Activated T-helper 1 cell treated with anti-CD3 and anti-CD28 coated beads, Interleukin-12 subunit alpha, Interleukin-12 subunit beta, Interleukin-2, Interleukin-4 antibody, amounts not matched to agents 30 ng/mL and 10 ng/mL and 1 ng/mL, durations not matched to agents 14 hours and 24 hours and 36 hours (primary cell): ENCODE data around the gene PSMB11. TPM values are rescaled to one million over a fixed set of nuclear protein-coding genes. Genes with fewer than 3 reads are reported as not detected.
A peak's percentile ranks its signal among the peaks of the same experiment; 100 is the strongest.

Source experiments
- DNase-seq: peaks from one replicate; pipeline ENCODE4 v3.0.0; 2021; ENCODE audit warnings: low spot score
- H3K27ac Mint-ChIP-seq: one replicate; pipeline ENCODE4 v1.8.0; 2021; ENCODE audit warnings: mild to moderate bottlenecking, mixed read lengths
- H3K27me3 Mint-ChIP-seq: one replicate; pipeline ENCODE4 v1.8.0; 2022; ENCODE audit warnings: mild to moderate bottlenecking, moderate library complexity, mixed read lengths; ENCODE audit not compliant: insufficient read depth
- H3K36me3 Mint-ChIP-seq: one replicate; pipeline ENCODE4 v1.8.0; 2021; ENCODE audit warnings: low read depth, mixed read lengths
- H3K4me1 Mint-ChIP-seq: one replicate; pipeline ENCODE4 v1.8.0; 2021; ENCODE audit warnings: low read depth, mixed read lengths
- H3K4me3 Mint-ChIP-seq: one replicate; pipeline ENCODE4 v1.8.0; 2021; ENCODE audit warnings: mild to moderate bottlenecking, moderate library complexity, mixed read lengths
- H3K9me3 Mint-ChIP-seq: one replicate; pipeline ENCODE4 v1.8.0; 2021; ENCODE audit warnings: mixed read lengths
- intact Hi-C: fragments of 100-400 bp; cut with micrococcal nuclease; formaldehyde crosslinking; loops from one replicate; pipeline ENCODE4 v1.15.1; 2024
- total RNA-seq: library from RNA; stranded (reverse); gene quantifications from 2 replicates; pipeline ENCODE4 v1.2.3, GENCODE V29; 2022

The PSMB11 gene
- total RNA-seq, 1 donor from 2014 or later: not detected

DNA sequence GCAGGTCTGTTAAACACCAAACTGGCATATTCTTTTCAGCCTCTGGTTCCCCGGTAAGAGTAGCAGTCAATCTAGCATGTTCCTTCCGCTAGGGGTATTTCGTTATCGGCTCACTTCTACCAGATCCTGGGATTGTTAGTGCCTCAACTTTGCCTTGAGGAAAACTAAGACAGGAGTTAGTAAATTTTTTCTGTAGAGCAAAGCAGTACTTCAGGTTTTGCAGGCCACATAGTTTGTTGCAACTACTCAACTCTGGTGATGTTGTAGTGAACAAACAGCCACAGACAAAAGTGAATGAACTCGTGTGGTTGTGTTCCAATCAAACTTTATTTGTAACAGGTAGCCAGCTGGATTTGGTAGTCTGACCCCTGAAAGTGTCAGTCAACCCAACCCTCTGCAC, 21.6 kb downstream of the PSMB11 start:
- H3K36me3 Mint-ChIP-seq: peaks cover 55% of the 10 kb centered on the region
- H3K4me1 Mint-ChIP-seq: peaks cover 10% of the 10 kb centered on the region
- H3K27me3 Mint-ChIP-seq: no peaks in the 10 kb centered on the region
- no peak overlapping the region for H3K4me3 Mint-ChIP-seq
- peak overlapping the region; percentile 42 for H3K27ac Mint-ChIP-seq
- intact Hi-C loops: no loop called here
- H3K9me3 Mint-ChIP-seq: no peaks in the 10 kb centered on the region
- no peak for DNase-seq

DNA sequence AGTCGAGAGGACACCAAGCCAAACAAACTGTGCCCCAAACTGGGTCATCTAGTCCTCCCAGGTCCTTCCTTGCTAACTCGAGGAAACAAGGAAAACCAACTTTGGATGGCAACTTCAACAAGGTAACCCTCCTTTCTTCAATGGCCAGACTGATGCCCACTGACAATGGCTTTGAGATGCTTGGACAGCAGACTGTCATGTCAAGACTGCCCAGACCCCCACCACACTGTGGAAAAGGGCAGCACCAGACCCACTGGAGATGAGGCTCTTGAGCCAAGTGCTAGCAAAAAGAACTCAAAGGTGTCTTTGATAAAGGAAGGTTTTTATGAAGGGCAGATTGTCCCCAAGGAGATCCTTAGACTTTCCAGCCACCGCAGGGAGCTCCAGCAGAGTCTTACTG, 24.4 kb downstream of the PSMB11 start:
- H3K4me1 Mint-ChIP-seq: peaks cover 25% of the 10 kb centered on the region
- H3K27ac Mint-ChIP-seq: no peak overlapping the region
- DNase-seq: no peak
- peaks cover 50% of the 10 kb centered on the region for H3K36me3 Mint-ChIP-seq
- H3K9me3 Mint-ChIP-seq: no peaks in the 10 kb centered on the region
- no peak overlapping the region for H3K4me3 Mint-ChIP-seq
- H3K27me3 Mint-ChIP-seq: no peaks in the 10 kb centered on the region
- intact Hi-C loops: no loop called here

DNA sequence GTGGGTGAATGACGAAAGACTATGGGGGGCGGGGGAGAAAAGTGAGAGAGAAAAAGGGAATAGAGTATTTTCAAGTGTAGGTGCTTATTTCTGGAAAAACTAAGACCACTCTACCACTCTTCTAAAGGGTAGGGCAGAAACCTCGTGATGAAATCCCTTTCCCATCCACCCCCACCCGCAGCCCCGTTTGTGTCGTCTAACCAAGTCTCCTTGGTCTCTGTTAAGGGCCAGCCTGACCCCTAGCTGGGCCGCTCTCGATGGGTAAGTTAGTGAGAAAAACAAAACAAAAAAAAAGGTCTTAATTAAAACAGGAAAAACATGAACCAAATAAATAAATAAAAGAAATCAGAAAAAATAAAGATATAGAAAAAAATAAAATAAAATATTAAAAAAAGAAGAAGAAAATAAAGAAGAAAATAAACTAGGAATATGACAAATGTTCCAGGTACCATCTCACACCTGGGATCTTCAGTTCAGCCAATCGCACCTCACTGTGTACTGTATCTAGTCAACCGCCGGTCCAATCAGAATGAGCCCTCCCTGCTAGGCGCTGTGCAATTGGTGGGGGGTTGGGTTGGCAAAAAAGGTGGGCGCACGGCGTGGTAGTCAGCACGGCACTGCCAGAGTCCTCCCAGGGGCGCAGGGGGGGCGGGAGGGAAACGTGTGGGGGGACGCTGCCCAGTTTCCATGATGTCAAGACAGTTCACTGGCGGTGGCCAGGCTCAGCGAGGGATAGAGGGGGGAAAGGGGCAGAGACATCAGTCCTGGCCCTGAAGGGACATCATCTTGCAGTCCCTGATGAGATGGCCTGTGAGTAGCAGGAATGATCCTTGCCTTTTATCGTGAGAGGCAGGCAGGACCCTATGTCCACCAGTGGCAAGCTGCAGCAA, 25.1 kb downstream of the PSMB11 start:
- Mint-ChIP-seq H3K4me1 (peaks cover 32% of the 10 kb centered on the region), H3K27ac (no peak overlapping the region), H3K27me3 (no peaks in the 10 kb centered on the region), H3K4me3 (no peak overlapping the region), H3K36me3 (peaks cover 55% of the 10 kb centered on the region), H3K9me3 (no peaks in the 10 kb centered on the region)
- intact Hi-C loops: no loop called here
- DNase-seq: no peak

DNA sequence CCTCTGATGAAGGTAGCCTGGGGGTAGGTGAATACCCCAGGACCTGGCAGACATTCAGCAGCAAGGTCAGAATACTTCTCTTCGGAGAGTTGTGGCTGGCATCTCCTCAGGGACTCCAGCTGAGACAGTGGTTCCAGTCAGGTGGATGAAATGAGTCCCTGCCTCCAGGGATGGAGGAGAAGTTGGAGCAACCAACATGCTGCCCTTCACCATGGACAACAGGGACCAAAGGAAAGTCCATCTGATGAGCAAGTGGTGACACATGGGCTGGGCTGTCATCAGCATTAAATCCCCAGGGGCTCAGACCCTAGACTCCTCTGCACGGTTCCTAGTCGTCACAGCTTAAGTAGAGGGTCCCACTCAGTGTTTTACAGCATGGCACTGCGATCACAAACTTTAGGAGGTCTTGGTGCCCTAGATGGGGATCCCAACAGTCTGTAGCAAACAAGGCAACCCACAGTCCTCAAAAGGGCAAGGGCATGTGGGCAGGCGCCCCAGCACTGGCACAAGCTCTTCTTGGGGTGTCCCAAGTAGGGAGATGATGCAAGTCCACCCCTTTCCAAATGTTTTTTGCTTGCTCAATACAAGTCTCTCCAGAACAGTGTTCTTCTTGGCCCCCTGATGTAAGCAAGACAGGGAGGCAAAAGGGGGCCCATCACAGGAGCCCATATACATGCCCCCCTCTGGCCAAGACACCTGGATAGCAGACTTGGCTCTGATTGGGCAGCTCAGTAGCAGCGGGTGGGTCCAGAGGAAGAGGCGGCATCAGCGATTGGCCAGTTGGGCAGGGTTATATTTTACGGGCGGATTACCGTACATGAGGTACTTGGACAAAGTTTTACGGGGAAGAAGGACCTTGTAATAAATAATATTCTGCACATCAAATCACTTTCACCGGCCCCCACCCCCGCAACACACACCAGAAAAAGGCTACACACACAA, 26.1 kb downstream of the PSMB11 start:
- H3K36me3 Mint-ChIP-seq: peaks cover 50% of the 10 kb centered on the region
- DNase-seq: no peak
- no peaks in the 10 kb centered on the region for H3K9me3 Mint-ChIP-seq
- no peak overlapping the region for H3K4me3 Mint-ChIP-seq
- peak overlapping the region; percentile 53 for H3K27ac Mint-ChIP-seq
- H3K27me3 Mint-ChIP-seq: no peaks in the 10 kb centered on the region
- intact Hi-C loops: loop anchor here (2.0 kb wide), 1 partner anchor 119 kb away; no protein-coding TSS in a partner anchor
- H3K4me1 Mint-ChIP-seq: peaks cover 42% of the 10 kb centered on the region

DNA sequence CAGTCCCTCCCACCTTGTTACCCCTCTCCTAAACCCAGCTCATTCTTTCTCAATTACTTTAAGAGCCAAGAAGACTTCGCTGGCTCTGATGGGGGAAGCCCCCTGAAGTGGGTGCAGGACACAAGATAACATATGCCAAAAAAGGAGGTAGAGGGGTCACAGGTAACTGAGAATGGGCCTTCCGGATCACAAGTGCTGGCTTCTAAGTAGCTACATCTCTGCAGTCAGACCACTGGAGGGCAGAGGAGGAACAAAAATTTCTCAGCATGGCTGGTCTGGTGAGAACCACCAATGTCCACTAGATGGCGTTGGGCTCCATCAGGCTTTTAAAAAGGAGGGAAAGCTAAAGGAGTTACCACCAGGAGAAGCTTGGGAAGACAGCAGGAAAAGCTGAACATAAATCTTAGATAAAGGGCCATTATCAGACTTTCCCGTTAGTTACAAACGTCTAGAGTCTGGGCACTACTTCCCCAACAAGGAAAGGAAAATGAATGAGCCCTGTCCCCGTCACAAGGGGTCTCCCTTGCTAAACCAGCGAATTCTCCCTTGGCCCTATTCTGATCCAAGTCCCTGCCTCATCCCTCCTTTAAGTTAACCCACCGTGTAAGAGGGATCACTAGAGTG, 26.9 kb downstream of the PSMB11 start:
- DNase-seq: peak; percentile 65
- Mint-ChIP-seq H3K27ac (peak overlapping the region; percentile 53), H3K4me3 (peak overlapping the region; percentile 74), H3K36me3 (peaks cover 43% of the 10 kb centered on the region), H3K4me1 (peaks cover 42% of the 10 kb centered on the region), H3K9me3 (no peaks in the 10 kb centered on the region), H3K27me3 (no peaks in the 10 kb centered on the region)
- intact Hi-C loops: loop anchor here (1.0 to 2.0 kb wide), 3 partner anchors 118 to 232 kb away; partner anchors contain the start of gene PRMT5

DNA sequence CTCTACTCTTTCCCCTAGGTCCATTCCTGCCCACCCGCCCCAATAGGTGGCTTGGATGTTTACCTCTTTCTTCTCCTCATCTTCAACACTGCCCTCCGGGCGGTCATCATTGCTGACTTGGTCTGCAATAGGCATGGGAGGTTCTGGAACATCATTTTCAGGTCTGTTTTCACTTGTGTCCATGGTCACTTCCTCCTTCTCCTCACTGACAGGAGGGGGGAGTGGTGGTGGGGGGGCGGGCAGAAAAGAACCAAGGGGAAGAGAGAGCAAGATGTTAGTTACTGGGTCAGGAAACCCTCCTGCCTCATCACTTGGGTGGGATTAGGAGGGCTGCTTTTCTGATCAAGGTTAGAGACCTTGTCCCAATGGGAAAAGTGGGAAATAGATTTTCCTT, 27.4 kb downstream of the PSMB11 start:
- peak overlapping the region; percentile 74 for H3K4me3 Mint-ChIP-seq
- H3K27me3 Mint-ChIP-seq: no peaks in the 10 kb centered on the region
- no peaks in the 10 kb centered on the region for H3K9me3 Mint-ChIP-seq
- H3K27ac Mint-ChIP-seq: no peak overlapping the region
- intact Hi-C loops: loop anchor here (1.0 to 2.0 kb wide), 3 partner anchors 117 to 232 kb away; partner anchors contain the start of gene PRMT5
- H3K36me3 Mint-ChIP-seq: peaks cover 39% of the 10 kb centered on the region
- DNase-seq: no peak
- peaks cover 42% of the 10 kb centered on the region for H3K4me1 Mint-ChIP-seq

DNA sequence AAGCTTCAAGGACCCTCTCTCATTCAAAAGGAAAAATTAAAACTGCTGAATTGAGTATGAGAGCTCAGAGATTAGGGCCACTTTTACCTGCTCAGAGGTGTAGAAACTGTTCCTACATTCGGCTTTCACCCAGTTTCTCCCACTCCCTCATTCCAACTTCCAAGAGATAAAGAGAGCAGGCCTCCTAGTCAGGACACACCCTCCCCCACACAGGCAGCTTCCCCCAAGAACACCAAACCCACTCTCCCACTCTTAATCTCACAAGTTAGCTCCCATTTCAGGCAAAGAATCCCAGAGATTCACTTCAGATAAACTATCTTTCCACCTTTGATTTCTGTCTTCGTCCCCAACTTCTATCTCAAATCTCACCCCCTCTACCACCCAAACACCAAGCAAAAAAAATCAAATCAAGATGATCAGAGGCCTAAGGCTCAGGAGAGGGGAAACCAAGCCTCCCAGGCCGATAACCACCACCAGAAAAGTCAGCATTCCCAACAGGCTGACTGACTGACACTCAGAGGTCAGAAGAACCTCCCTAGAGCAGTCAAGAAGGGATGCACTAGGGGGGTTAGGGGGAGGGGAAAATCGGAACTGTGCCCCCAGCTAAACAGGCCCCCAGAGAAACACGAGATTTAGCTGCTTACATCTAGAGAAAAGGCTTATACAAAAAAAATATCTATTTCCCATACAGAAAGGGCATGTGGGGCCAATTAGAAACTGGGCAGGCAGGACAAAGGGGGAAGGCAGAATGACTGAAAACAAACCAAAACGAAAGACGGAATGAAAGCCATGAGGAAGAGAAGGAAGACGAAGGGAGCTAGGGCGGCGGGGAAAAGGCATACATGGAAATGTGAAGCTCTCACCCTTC, 28.5 kb downstream of the PSMB11 start:
- H3K27ac Mint-ChIP-seq: peak overlapping the region; percentile 65
- peaks cover 42% of the 10 kb centered on the region for H3K4me1 Mint-ChIP-seq
- DNase-seq: no peak
- no peaks in the 10 kb centered on the region for H3K27me3 Mint-ChIP-seq
- H3K36me3 Mint-ChIP-seq: peaks cover 42% of the 10 kb centered on the region
- H3K4me3 Mint-ChIP-seq: peak overlapping the region; percentile 94
- intact Hi-C loops: loop anchor here (1.0 kb wide), 4 partner anchors 12 to 35 kb away; no protein-coding TSS in a partner anchor
- no peaks in the 10 kb centered on the region for H3K9me3 Mint-ChIP-seq

DNA sequence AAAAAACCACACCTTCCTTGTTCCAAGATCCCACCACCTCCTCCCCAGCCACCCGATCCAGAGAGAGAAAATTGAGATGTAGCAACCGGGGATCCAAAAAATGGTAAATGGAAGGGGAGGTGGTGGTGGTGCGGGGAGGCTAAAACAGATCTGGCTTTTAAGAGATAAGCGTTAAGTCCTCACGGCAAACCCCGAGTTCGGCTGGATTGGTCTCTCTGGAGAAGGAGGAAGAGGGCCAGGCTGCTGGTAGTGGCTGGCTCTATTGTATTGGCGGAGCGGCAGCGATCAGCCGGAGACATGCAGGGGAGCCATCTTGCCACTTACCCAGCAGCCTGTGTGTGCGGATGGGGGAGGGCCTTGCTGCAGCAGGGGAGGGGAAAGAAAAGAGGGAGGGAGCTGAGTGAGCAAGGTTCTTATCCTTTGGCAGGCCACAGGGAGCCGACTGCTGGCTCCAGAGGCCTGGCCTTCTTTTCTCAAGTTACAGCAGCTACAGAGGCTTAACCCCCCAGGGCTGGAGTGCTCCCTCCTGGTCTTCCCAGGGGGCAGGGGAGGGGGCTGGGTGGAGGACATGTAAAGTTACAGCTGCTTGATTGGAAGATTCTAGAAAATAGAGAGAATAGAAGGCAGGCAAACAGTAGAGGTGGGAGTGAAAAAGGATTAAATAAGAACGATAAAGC, 29.4 kb downstream of the PSMB11 start:
- peak overlapping the region; percentile 65 for H3K27ac Mint-ChIP-seq
- intact Hi-C loops: loop anchor here (1.0 kb wide), 4 partner anchors 13 to 36 kb away; no protein-coding TSS in a partner anchor
- H3K4me3 Mint-ChIP-seq: peak overlapping the region; percentile 94
- H3K9me3 Mint-ChIP-seq: no peaks in the 10 kb centered on the region
- no peaks in the 10 kb centered on the region for H3K27me3 Mint-ChIP-seq
- H3K36me3 Mint-ChIP-seq: peaks cover 38% of the 10 kb centered on the region
- H3K4me1 Mint-ChIP-seq: peaks cover 35% of the 10 kb centered on the region
- DNase-seq: peak; percentile 74

DNA sequence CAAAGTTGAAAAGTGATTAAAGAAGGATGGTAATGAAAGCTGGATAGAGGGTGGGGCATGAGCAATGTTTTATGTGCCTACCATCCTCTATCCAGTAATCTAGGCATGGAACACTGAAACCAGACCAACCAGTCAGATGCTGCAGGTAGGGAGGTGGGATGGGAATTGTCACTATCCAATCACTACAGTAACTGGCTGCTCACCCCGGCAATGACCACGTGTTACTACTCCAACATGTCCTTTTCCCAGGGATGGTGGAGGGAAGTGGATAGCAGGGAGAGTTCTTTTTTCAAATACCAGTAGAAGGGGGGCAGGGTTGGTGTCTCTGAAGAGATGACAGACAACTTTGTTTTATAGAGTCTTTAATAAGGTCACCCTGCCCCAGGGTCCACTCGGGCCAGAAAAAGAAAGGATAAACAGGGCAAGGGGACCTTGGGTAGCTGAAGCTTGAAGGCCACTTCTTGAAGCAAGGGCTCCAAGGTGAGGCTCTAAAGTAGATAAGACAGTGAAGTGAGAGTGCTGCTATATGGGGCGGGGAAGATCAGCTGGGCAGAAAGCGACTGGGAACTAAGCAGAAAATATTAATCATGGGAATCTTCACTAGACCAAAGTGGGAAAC, 30.0 kb downstream of the PSMB11 start:
- no peaks in the 10 kb centered on the region for H3K9me3 Mint-ChIP-seq
- H3K4me1 Mint-ChIP-seq: peaks cover 35% of the 10 kb centered on the region
- intact Hi-C loops: loop anchor here (1.0 kb wide), 4 partner anchors 13 to 37 kb away; no protein-coding TSS in a partner anchor
- DNase-seq: no peak
- H3K27ac Mint-ChIP-seq: peak overlapping the region; percentile 65
- H3K36me3 Mint-ChIP-seq: peaks cover 40% of the 10 kb centered on the region
- peak overlapping the region; percentile 94 for H3K4me3 Mint-ChIP-seq
- no peaks in the 10 kb centered on the region for H3K27me3 Mint-ChIP-seq

DNA sequence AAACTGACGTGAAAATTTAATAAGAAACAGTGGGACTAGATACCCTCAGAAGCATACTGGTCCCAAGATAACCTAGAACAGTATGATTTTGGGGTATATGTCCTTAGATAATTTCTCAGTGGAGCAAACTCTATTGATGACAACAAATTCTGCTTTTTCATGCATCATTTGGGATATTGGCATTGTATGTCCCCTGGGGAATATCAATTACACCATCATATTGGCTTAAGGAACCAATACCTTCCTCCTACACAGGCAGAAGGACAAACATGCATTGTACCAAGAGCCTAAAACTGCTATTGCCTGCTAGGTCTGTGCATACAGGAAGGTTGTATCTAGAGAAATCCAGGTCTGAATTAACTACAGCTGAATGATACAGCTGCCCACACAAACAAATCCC, 32.9 kb downstream of the PSMB11 start:
- Mint-ChIP-seq H3K4me3 (no peak overlapping the region), H3K36me3 (peaks cover 50% of the 10 kb centered on the region), H3K27ac (no peak overlapping the region), H3K27me3 (no peaks in the 10 kb centered on the region), H3K4me1 (peaks cover 24% of the 10 kb centered on the region), H3K9me3 (no peaks in the 10 kb centered on the region)
- no peak for DNase-seq
- intact Hi-C loops: no loop called here
